NCI-H510A treated with DMSO at 0.1 percent for 48 hours (cell line): ENCODE results near the gene PTCH1.

Experiments used
- DNase-seq: peaks from one replicate; lab custom pipeline; 2025; lab: John Stamatoyannopoulos, UW

PTCH1 gene

GRCh38 chr9:95498641-95499040 is 18.1 kb downstream of the PTCH1 start:
- DNase-seq, result no peak

- no peak for DNase-seq
Observed at GRCh38 chr9:95497772-95498171, 19.0 kb downstream of the PTCH1 start.

- no peak for DNase-seq
Observed at GRCh38 chr9:95496687-95497086, 20.1 kb downstream of the PTCH1 start.

GRCh38 chr9:95495961-95496360 is 20.8 kb downstream of the PTCH1 start:
- DNase-seq, result no peak

GRCh38 chr9:95495529-95495928 is 21.2 kb downstream of the PTCH1 start:
- no peak for DNase-seq

GRCh38 chr9:95494416-95495371 is 22.1 kb downstream of the PTCH1 start:
- peak; percentile 90 for DNase-seq

GRCh38 chr9:95494022-95494415 is 22.8 kb downstream of the PTCH1 start:
- peak; percentile 91 for DNase-seq

- DNase-seq, result no peak
Observed at GRCh38 chr9:95493402-95493801, 23.4 kb downstream of the PTCH1 start.

- no peak for DNase-seq
Observed at GRCh38 chr9:95491543-95492320, 25.0 kb downstream of the PTCH1 start.

- DNase-seq, result no peak
Observed at GRCh38 chr9:95488954-95489353, 27.8 kb downstream of the PTCH1 start.

GRCh38 chr9:95486318-95486717 is 30.5 kb downstream of the PTCH1 start:
- DNase-seq, result no peak

- DNase-seq, result no peak
Observed at GRCh38 chr9:95484225-95484624, 32.5 kb downstream of the PTCH1 start.

- DNase-seq, result no peak
Observed at GRCh38 chr9:95483431-95483830, 33.3 kb downstream of the PTCH1 start.

GRCh38 chr9:95482621-95483020 is 34.1 kb downstream of the PTCH1 start:
- no peak for DNase-seq

- DNase-seq, result no peak
Observed at GRCh38 chr9:95481000-95481399, 35.8 kb downstream of the PTCH1 start.

- DNase-seq, result no peak
Observed at GRCh38 chr9:95480346-95480745, 36.4 kb downstream of the PTCH1 start.

GRCh38 chr9:95479330-95479729 is 37.4 kb downstream of the PTCH1 start:
- no peak for DNase-seq

- no peak for DNase-seq
Observed at GRCh38 chr9:95478335-95478734, 38.4 kb downstream of the PTCH1 start.

GRCh38 chr9:95477885-95478284 is 38.9 kb downstream of the PTCH1 start:
- DNase-seq, result no peak

- DNase-seq, result no peak
Observed at GRCh38 chr9:95477441-95477840, 39.3 kb downstream of the PTCH1 start.

GRCh38 chr9:95468791-95469190 is 48.0 kb downstream of the PTCH1 start:
- DNase-seq, result no peak

- no peak for DNase-seq
Observed at GRCh38 chr9:95465115-95465514, 51.7 kb downstream of the PTCH1 start.
